Fibroblast of lung (primary cell): ENCODE data around the gene LMO1.

ENCODE experiments used
- EZH2 ChIP-seq: IDR thresholded peaks from 2 replicates; pipeline ENCODE4 v1.5.1; 2012; ENCODE audit warnings: low read length, control low read depth, mild to moderate bottlenecking; ENCODE audit errors: missing control alignments
- TF ChIP-seq, protein P1 (sequence below), 2 donors: IDR thresholded peaks in 1 of 2; conservative IDR thresholded peaks in 1 of 2; 1 replicate in 1 of 2; 2 replicates in 1 of 2; pipeline ENCODE4 v1.5.1; 2011 to 2012; ENCODE audit warnings: low read length in 2 of 2, control low read depth in 1 of 2, inconsistent platforms in 1 of 2, low read depth in 1 of 2, mild to moderate bottlenecking in 1 of 2

DNA sequence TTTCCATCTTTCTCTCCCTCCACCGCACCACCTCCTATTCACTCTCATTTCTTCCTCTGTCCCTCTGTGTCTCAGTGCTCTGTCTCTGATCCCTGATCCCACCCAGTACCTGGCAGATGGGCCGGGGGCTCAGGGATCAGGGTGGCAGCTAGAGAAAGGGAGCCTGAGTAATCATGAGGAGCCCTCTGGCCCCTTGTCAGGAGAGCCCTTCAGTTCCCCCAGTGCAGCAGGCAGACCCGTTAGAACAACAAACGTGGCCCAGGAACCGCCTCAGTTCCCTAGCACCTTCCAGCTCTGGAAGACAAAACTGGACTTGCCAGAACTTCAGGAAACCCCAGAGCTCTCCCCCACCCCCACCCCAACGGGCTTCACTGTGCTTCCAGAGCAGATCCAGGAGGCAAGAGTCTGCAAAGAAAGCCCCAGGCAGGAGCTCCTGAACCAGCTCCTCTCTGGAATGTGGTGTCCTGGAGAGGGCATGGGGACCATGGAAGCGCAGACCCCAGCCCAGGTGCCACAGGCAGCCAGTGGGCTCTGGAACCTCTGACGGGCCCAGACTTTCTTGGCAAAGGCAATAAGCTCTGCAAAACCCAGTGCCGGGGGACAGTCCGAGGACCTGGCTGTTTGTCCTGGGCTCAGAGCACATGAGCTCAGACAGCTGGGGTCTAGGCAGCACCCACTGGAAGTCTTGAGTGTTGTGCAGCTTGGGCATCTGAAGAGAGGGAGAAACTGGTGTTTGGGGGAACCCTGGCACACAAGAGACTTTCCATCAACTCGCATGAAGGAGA is 43.2 kb downstream of the LMO1 start:
- TF ChIP-seq, protein P1, sequence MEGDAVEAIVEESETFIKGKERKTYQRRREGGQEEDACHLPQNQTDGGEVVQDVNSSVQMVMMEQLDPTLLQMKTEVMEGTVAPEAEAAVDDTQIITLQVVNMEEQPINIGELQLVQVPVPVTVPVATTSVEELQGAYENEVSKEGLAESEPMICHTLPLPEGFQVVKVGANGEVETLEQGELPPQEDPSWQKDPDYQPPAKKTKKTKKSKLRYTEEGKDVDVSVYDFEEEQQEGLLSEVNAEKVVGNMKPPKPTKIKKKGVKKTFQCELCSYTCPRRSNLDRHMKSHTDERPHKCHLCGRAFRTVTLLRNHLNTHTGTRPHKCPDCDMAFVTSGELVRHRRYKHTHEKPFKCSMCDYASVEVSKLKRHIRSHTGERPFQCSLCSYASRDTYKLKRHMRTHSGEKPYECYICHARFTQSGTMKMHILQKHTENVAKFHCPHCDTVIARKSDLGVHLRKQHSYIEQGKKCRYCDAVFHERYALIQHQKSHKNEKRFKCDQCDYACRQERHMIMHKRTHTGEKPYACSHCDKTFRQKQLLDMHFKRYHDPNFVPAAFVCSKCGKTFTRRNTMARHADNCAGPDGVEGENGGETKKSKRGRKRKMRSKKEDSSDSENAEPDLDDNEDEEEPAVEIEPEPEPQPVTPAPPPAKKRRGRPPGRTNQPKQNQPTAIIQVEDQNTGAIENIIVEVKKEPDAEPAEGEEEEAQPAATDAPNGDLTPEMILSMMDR (conservative IDR thresholded peaks at IDR 0.05 in 1 of 2, IDR thresholded peaks at IDR 0.05 in 1 of 2; ENCODE audit: low read depth in 1 of 2, low read length in 2 of 2): no peak
- TF ChIP-seq EZH2: no peak
